ENCODE measurements around the gene FKBP15. TPM values are rescaled to one million over a fixed set of nuclear protein-coding genes. Genes with fewer than 3 reads are reported as not detected.

FKBP15 gene
- total and polyA plus RNA-seq, 2 of the 13 experiments (the other 11 are each of a cell fraction or from before 2014, with no cell fraction given): 12.3 to 18.6 TPM

GRCh38 chr9:113228130-113228665 is 7.1 kb upstream of the FKBP15 start (continued):
- TF ChIP-seq, protein P1, sequence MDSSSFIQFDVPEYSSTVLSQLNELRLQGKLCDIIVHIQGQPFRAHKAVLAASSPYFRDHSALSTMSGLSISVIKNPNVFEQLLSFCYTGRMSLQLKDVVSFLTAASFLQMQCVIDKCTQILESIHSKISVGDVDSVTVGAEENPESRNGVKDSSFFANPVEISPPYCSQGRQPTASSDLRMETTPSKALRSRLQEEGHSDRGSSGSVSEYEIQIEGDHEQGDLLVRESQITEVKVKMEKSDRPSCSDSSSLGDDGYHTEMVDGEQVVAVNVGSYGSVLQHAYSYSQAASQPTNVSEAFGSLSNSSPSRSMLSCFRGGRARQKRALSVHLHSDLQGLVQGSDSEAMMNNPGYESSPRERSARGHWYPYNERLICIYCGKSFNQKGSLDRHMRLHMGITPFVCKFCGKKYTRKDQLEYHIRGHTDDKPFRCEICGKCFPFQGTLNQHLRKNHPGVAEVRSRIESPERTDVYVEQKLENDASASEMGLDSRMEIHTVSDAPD (CRISPR knock-in tag; IDR thresholded peaks at IDR 0.05): no peak
- peak; percentile 94 for TF ChIP-seq SOX5 (CRISPR knock-in tag; IDR thresholded peaks at IDR 0.05; ENCODE audit: borderline replicate concordance)
- no peak for TF ChIP-seq ZNF562 (CRISPR knock-in tag; IDR thresholded peaks at IDR 0.05; ENCODE audit: borderline replicate concordance)
- TF ChIP-seq, protein P2, sequence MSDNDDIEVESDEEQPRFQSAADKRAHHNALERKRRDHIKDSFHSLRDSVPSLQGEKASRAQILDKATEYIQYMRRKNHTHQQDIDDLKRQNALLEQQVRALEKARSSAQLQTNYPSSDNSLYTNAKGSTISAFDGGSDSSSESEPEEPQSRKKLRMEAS (IDR thresholded peaks at IDR 0.05): peak; percentile 41; the same call in 1 of the 2 replicates
- no peak for TF ChIP-seq SIN3A (IDR thresholded peaks at IDR 0.05; ENCODE audit: borderline replicate concordance, low read depth, low read length)
- no peak for TF ChIP-seq FOXM1 (CRISPR knock-in tag; IDR thresholded peaks at IDR 0.05)
- peak; percentile 42; the same call in 1 of the 2 replicates for TF ChIP-seq POLR2AphosphoS5 (IDR thresholded peaks at IDR 0.05; ENCODE audit: low read depth, low read length)
- TF ChIP-seq SIX1 (CRISPR knock-in tag; IDR thresholded peaks at IDR 0.05; ENCODE audit: borderline replicate concordance): peak; percentile 70; the same call in 1 of the 2 replicates
- 0 out of 2 replicates have a peak, but pooled peaks have one; percentile 23 for TF ChIP-seq ZNF264 (CRISPR knock-in tag; IDR thresholded peaks at IDR 0.05)
- TF ChIP-seq ZNF644 (CRISPR knock-in tag; IDR thresholded peaks at IDR 0.05; ENCODE audit: low read depth): peak; percentile 38; the same call in 1 of the 2 replicates

- Histone ChIP-seq H3K4me2 (ENCODE audit: low read depth, low read length) (peak overlapping the region; percentile 52), H2AFZ (ENCODE audit: low read length) (no peak overlapping the region), H3K27ac (ENCODE audit: extremely low read length, insufficient read depth, low read length) (peak overlapping the region; percentile 73), H4K20me1 (ENCODE audit: insufficient read depth, low read length) (no peaks in the 10 kb centered on the region; the same call in 1 of the 2 replicates), H3K9ac (ENCODE audit: insufficient read depth, low read depth, low read length) (peak overlapping the region; percentile 23; the same call in 1 of the 2 replicates), H3K36me3 (replicated peaks in 1 of 2; ENCODE audit: control insufficient read depth in 1 of 2, insufficient read depth in 2 of 2, low read length in 2 of 2) (peaks cover 4 to 11% of the 10 kb centered on the region in 2 experiments; a peak in 3 of 5 replicates), H3K4me1 (ENCODE audit: insufficient read depth, low read length) (peaks cover 81% of the 10 kb centered on the region), H3K27me3 (ENCODE audit: control insufficient read depth in 1 of 2, insufficient read depth in 2 of 2, low read length in 2 of 2) (no peaks in the 10 kb centered on the region; a peak in 1 of 5 replicates), H3K79me2 (ENCODE audit: insufficient read depth, low read length) (peaks cover 87% of the 10 kb centered on the region), H3K9me3 (ENCODE audit: low read length) (no peaks in the 10 kb centered on the region), H3K4me3 (replicated peaks in 1 of 3; ENCODE audit: insufficient read depth in 1 of 3, low read depth in 2 of 3, low read length in 3 of 3) (no peak overlapping the region; a peak in 1 of 6 replicates)
- TF ChIP-seq ARNT2 (CRISPR knock-in tag; IDR thresholded peaks at IDR 0.05; ENCODE audit: low read depth): no peak
- no peak for TF ChIP-seq SUZ12 (IDR thresholded peaks at IDR 0.05; ENCODE audit: low read depth, low read length)
- no peak for TF ChIP-seq HDAC6 (IDR thresholded peaks at IDR 0.05; ENCODE audit: low read depth, low read length)
- no peak for TF ChIP-seq ZNF766 (CRISPR knock-in tag; IDR thresholded peaks at IDR 0.05; ENCODE audit: borderline replicate concordance)
- TF ChIP-seq, protein P3, sequence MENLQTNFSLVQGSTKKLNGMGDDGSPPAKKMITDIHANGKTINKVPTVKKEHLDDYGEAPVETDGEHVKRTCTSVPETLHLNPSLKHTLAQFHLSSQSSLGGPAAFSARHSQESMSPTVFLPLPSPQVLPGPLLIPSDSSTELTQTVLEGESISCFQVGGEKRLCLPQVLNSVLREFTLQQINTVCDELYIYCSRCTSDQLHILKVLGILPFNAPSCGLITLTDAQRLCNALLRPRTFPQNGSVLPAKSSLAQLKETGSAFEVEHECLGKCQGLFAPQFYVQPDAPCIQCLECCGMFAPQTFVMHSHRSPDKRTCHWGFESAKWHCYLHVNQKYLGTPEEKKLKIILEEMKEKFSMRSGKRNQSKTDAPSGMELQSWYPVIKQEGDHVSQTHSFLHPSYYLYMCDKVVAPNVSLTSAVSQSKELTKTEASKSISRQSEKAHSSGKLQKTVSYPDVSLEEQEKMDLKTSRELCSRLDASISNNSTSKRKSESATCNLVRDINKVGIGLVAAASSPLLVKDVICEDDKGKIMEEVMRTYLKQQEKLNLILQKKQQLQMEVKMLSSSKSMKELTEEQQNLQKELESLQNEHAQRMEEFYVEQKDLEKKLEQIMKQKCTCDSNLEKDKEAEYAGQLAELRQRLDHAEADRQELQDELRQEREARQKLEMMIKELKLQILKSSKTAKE (CRISPR knock-in tag; IDR thresholded peaks at IDR 0.05; ENCODE audit: borderline replicate concordance): no peak
- no peak for TF ChIP-seq ZNF678 (CRISPR knock-in tag; IDR thresholded peaks at IDR 0.05)
- TF ChIP-seq ZNF333 (CRISPR knock-in tag; IDR thresholded peaks at IDR 0.05; ENCODE audit: borderline replicate concordance): no peak
- TF ChIP-seq ZNF761 (CRISPR knock-in tag; conservative IDR thresholded peaks at IDR 0.05): no peak
- TF ChIP-seq ZNF788 (CRISPR knock-in tag; IDR thresholded peaks at IDR 0.05; ENCODE audit: borderline replicate concordance): no peak
- no peak for DNase-seq (ENCODE audit: low spot score)
- ChIA-PET CTCF (ENCODE audit: low intra/inter-chr PET ratio, low total read pairs) (no interaction called here), POLR2A (interaction anchor here (1.5 to 1.8 kb wide), 2 partner anchors 34 to 48 kb away, joined by 3 to 12 read pairs; partner anchors contain the start of genes CDC26 and PRPF4)
- ATAC-seq: no peak
- WGBS (ENCODE audit: low lambda C conversion rate): 32% methylated on average over 1 of the region's 1 CpG
- in situ Hi-C loops (cut with HindIII; ENCODE audit: extremely low pct_ligation_motif_present, low pct_unique_long_range_greater_than_20kb) (no loop called here), intact Hi-C loops (cut with micrococcal nuclease; ENCODE audit: unreplicated experiment) (no loop called here)
- BruUV-seq (replicated peaks): no TSS peak
- no peak for FAIRE-seq
Observed at GRCh38 chr9:113227436-113227835, 6.4 kb upstream of the FKBP15 start.

All from HepG2 (cell line).